Dedifferentiated amniotic fluid mesenchymal stem cell (primary cell): ENCODE results near the gene ZNF470.

Experiments
- DNase-seq: peaks from one replicate; pipeline ENCODE4 v3.0.0-alpha.2; 2016; ENCODE audit errors: extremely low spot score

ZNF470 gene

GRCh38 chr19:56608274-56608964 lies 41.2 kb downstream of the ZNF470 start:
- DNase-seq: no peak

DNA sequence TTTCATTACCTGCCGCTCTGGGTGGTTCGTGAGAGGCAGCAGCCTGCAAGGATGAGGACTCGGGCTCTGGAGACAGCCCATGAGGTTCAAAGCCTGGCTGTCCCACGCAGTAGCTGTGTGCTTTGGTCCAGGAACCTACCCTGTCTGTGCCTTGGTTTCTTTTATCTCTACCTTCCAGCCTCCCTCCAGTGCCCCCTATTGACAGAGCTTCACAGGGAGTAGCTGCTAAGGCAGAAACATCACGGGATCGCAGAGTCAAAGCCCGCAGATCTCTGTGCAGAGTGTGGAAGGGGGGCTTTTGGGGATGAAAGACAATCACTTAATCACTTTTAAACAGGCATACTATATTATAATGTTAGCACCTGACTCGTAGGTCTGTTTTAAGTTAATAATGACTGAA lies 44.0 kb downstream of the ZNF470 start:
- DNase-seq: no peak

- DNase-seq: no peak
Measured at GRCh38 chr19:56612737-56613136, 45.5 kb downstream of the ZNF470 start.

DNA sequence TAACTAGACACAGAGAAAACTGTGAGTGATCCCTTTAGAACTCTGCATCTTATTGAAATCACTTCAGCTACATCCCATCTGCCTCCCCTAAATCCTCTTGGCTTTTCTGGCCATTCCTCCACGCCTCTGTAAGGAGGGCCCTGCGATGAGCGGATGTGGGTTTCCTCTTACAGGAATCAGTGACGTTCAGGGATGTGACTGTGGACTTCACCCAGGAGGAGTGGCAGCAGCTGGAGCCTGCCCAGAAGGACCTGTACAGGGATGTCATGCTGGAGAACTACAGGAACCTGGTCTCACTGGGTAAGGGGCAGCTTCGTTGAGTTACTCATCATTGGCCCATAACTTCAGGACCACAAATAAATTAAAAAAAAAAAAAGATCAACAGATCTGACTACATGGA lies 46.4 kb downstream of the ZNF470 start:
- no peak for DNase-seq

DNA sequence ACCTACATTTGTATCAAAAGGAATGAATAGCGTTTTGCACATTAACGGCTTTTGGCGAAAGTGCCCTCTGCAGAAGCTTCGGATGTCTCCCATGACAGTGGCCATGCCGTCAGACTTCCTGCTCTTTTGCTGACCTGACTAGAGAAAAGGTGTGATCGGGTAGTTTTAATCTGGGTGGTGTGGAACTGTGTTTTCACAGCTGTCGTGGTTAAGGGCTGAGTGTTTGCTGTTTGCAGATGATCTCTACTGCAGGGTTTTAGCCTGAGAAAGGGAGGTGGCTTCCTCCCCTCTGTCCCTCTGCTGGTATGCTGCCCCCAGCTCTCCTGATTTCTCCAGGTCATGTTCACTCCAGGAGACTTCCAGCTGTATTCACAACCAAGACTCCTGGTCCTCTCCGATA lies 50.3 kb downstream of the ZNF470 start:
- DNase-seq: no peak

GRCh38 chr19:56619121-56619520 lies 51.9 kb downstream of the ZNF470 start:
- no peak for DNase-seq

- DNase-seq: no peak
Measured at GRCh38 chr19:56622374-56622773, 55.1 kb downstream of the ZNF470 start.

DNA sequence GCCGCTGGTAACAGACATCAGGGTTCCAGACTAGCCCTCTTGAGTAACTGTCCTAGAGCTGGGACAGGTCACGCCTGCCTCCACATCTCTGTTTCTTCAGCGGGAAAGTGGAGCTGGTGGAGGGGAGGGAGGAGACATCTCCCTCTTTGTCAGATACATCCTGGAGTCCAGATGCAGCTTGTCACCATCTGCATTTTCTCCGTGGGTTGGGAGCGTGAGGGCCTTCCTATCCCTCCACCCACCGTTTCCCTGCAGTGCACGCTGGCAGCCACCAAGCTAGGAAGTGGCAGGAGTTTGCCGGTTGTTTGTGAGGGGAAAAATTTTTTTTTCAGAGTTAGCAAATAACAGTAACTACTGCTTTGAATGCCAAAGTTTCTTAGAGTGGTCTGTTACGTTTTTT lies 55.7 kb downstream of the ZNF470 start:
- DNase-seq: no peak

DNA sequence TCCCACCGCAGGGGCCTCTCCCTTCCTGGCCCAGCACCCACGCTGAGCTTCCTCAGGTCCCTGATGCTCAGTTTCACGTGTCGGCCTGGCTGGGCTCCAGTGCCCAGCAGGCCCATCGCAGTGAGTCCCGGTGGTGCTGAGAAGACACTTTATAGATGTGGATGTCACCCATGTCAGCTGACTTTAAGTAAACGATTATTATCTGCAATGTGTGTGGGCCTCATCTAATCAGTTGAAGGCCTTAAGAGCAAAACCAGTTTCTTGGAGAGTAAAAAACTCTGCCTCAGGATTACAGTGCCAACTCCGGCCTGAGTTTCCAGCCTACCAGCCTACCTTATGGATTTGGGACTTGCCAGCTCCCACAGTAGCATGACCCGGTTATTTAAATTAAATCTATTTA lies 58.4 kb downstream of the ZNF470 start:
- DNase-seq: no peak

DNA sequence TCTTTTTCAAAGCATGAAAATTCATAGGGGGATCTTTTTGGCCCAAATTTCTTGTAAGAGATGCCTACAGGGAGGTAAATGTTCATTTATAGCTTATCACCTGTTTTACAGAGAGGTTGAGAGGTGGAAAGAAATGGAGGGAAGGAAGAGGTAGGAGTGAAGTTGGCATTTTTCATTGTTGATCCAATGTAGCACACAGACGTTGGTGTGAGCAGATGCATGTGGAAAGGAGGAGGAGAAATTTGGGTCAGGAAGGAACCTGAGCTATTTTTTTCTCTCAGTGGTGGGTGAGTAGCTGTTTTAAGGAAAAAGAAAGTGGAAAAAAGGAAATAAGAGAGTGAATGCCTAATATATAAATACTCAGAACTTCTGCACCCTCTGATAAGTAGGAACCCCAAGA lies 65.8 kb downstream of the ZNF470 start:
- no peak for DNase-seq

DNA sequence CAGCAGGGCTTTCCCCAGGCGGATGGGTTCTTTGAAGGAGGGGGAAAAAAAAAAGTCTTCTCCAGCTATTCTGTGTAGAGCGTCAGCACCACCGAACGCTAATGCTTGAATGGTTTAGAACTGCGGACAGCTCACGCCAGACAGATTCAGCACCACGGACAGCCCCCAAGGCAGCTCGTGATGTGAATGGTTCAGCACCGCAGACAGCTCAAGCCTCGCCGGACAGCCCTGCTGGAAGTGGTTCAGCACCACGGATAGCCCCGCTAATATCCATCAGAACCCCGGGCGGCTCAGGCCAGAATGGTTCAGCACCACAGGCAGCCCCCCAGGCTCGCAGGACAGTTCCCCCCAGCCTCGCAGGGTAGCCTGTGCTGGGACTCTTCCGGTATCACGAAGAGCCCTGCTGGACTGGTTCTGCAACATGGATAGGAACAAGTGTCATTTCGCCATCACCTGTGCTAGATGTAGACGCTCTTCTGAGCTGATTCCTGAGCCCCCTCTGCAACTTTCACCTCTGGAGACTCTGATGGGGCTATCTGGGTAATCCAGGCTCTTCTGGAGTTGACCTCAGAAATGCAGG lies 70.8 kb downstream of the ZNF470 start:
- peak; percentile 67 for DNase-seq
